Mucosa of descending colon (tissue), 3 donors: ENCODE measurements around the gene NEURL2. TPM values are rescaled to one million over a fixed set of nuclear protein-coding genes. Genes with fewer than 3 reads are reported as not detected.

Experiments
- ATAC-seq: fragments of 200-7000 bp; cut with Tn5 transposase; one replicate; pipeline ENCODE4 v1.9.1; 2020; ENCODE audit warnings: mild to moderate bottlenecking, moderate library complexity
- DNase-seq, 3 donors: peaks; one replicate each; pipeline ENCODE4 v3.0.0-alpha.2; 2020
- H3K36me3 ChIP-seq: fragments of 200-600 bp; one replicate; pipeline ENCODE4 v1.8.0; 2021; ENCODE audit warnings: low read depth, mild to moderate bottlenecking
- H3K4me1 ChIP-seq: fragments of 200-600 bp; one replicate; pipeline ENCODE4 v1.8.0; 2021; ENCODE audit warnings: low read depth, mild to moderate bottlenecking
- H3K4me3 ChIP-seq: fragments of 200-600 bp; one replicate; pipeline ENCODE4 v1.8.0; 2021; ENCODE audit warnings: mild to moderate bottlenecking
- H3K9me3 ChIP-seq: fragments of 200-600 bp; one replicate; pipeline ENCODE4 v1.8.0; 2021; ENCODE audit warnings: mild to moderate bottlenecking
- intact Hi-C, 2 donors: fragments of 100-400 bp; cut with DNase I in 1 of 2; cut with micrococcal nuclease in 1 of 2; formaldehyde crosslinking; loops; one replicate each; pipeline versions ENCODE4 v1.11.0 to v1.11.1; 2022; cut with DNase I, micrococcal nuclease
- long read RNA-seq, 2 donors: library from polyadenylated mRNA; unstranded; transcript quantifications; one replicate each; pipeline ENCODE4 v2.0.0, GENCODE V29; 2019 to 2021
- total RNA-seq, 3 donors: library from RNA; stranded (reverse); fragmentation: NEBNext Ultra II Directional in 2 of 3; extraction: Animal tissue kit (Norgen Biotek cat#: 25700) in 2 of 3; gene quantifications; one replicate each; pipeline versions ENCODE4 v1.2.1 to v1.2.4, GENCODE V29; 2021 to 2023
- TF ChIP-seq, protein P1 (sequence below): fragments of 200-600 bp; IDR thresholded peaks from one replicate; pipeline ENCODE4 v1.8.0; 2022; ENCODE audit warnings: antibody characterized with exemption, mild to moderate bottlenecking
- donor health status: DM: no; HTN: no; CAD: no; lungs with moderate emphysema.
- donor health status: DM: no; HTN: no; CAD: no.
- donor health status: DM: no; HTN: yes; CAD: no.

The NEURL2 gene, protein sequence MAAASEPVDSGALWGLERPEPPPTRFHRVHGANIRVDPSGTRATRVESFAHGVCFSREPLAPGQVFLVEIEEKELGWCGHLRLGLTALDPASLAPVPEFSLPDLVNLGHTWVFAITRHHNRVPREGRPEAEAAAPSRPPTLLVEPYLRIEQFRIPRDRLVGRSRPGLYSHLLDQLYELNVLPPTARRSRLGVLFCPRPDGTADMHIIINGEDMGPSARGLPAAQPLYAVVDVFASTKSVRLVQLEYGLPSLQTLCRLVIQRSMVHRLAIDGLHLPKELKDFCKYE
- total RNA-seq, result 1 to 10 TPM; 4.2 to 9.1 (median 8.5) TPM
- long read RNA-seq, donor 1, transcript NEURL2-201 (2 exons, 1,278 nt), result major isoform, 10 of 11 reads
- long read RNA-seq, donor 1, partial matches to known transcripts, result 0 of 11 reads
- long read RNA-seq, donor 1, other reads (novel, unspliced or antisense), result 1 of 11 reads
- long read RNA-seq, donor 2, partial matches to known transcripts, result 0 of 4 reads
- long read RNA-seq, donor 2, other reads (novel, unspliced or antisense), result 0 of 4 reads

DNA sequence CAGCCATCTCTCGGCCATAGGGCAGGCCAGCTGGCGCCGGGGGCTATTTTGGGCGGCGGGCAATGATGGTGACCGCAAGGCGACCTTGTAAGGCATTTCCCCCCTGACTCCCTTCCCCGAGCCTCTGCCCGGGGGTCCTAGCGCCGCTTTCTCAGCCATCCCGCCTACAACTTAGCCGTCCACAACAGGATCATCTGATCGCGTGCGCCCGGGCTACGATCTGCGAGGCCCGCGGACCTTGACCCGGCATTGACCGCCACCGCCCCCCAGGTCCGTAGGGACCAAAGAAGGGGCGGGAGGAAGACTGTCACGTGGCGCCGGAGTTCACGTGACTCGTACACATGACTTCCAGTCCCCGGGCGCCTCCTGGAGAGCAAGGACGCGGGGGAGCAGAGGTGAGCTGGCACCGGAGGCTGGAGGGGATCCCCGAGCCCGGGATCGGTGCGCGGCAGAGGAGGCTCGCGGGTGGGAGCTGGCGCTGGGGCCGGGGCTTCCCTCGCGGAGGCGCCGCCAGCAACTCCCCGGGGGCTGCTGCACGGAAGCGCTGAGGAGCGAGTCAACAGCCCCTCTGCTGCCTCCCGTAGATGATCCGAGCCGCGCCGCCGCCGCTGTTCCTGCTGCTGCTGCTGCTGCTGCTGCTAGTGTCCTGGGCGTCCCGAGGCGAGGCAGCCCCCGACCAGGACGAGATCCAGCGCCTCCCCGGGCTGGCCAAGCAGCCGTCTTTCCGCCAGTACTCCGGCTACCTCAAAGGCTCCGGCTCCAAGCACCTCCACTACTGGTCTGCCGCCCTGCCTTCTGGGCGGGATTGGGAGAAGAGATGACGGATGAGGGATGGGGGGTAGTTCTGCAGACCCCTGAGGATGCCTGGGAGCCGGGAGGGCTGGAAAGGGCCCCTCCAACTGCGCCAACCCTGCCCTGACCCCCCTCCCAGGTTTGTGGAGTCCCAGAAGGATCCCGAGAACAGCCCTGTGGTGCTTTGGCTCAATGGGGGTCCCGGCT, at the start of gene NEURL2, which contains the start of gene CTSA:
NEURL2 (minus strand) TSS at position 224 of the 999 bp plus-strand sequence; CDS start at position 7, 217 bp downstream.
CTSA (plus strand) TSS at position 351 of the 999 bp plus-strand sequence; CDS start at position 585, 234 bp downstream.
- H3K4me1 ChIP-seq, result peaks cover 18% of the 10 kb centered on the region
- TF ChIP-seq, protein P1, sequence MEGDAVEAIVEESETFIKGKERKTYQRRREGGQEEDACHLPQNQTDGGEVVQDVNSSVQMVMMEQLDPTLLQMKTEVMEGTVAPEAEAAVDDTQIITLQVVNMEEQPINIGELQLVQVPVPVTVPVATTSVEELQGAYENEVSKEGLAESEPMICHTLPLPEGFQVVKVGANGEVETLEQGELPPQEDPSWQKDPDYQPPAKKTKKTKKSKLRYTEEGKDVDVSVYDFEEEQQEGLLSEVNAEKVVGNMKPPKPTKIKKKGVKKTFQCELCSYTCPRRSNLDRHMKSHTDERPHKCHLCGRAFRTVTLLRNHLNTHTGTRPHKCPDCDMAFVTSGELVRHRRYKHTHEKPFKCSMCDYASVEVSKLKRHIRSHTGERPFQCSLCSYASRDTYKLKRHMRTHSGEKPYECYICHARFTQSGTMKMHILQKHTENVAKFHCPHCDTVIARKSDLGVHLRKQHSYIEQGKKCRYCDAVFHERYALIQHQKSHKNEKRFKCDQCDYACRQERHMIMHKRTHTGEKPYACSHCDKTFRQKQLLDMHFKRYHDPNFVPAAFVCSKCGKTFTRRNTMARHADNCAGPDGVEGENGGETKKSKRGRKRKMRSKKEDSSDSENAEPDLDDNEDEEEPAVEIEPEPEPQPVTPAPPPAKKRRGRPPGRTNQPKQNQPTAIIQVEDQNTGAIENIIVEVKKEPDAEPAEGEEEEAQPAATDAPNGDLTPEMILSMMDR, result no peak
- H3K4me3 ChIP-seq, result peak within 1 kb of the TSS; percentile 67
- no peaks in the 10 kb centered on the region for H3K9me3 ChIP-seq
- peak; percentile 87 for ATAC-seq
- intact Hi-C loops, result no loop called here
- DNase-seq, result peak; percentile 96 to 99 (median 96)
- no peaks in the 10 kb centered on the region for H3K36me3 ChIP-seq

DNA sequence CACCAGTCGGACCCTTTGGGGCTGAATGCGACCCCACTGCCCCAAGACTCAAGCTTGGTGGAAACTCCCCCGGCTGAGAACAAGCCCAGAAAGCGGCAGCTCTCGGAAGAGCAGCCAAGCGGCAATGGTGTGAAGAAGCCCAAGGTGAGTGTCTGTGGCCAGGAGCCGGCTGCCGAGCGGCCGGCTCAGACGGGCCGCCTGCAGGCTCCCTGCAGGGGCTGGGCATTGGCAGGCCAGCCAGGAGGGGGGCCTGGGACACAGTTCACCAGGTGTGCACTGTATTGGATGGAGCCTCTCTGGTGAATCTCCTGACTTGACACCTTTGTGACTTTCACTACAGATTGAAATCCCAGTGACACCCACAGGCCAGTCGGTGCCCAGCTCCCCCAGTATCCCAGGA, 49.5 kb upstream of the NEURL2 start:
- TF ChIP-seq, protein P1, result no peak
- H3K36me3 ChIP-seq, result peaks cover 18% of the 10 kb centered on the region
- no peaks in the 10 kb centered on the region for H3K9me3 ChIP-seq
- no peak overlapping the region for H3K4me3 ChIP-seq
- no peak for ATAC-seq
- no peak for DNase-seq
- no peaks in the 10 kb centered on the region for H3K4me1 ChIP-seq
- intact Hi-C loops, result no loop called here

DNA sequence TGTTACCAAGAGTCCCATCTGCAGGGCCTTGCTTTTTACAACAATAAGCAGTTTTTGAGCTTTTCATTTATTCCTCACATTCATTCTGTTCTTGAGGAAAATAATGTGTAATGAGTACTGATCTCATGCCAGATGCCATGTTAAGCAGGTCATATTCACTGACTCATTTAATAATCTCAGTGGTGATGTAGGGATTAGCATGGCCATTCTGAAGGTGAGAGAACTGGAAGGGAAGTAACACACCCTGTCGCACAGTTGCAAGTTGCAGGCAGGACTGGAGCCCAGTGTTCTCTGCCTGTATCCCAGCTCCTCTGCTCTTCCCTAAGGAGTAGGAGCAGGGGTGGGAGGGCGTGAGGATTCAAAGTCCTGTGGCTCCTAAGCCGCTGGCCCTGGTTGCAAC, 49.0 kb upstream of the NEURL2 start:
- DNase-seq (no peak), ATAC-seq (no peak)
- intact Hi-C loops, result no loop called here
- Histone ChIP-seq H3K9me3 (no peaks in the 10 kb centered on the region), H3K4me3 (no peak overlapping the region), H3K36me3 (peaks cover 20% of the 10 kb centered on the region), H3K4me1 (no peaks in the 10 kb centered on the region)
- TF ChIP-seq, protein P1, result no peak

DNA sequence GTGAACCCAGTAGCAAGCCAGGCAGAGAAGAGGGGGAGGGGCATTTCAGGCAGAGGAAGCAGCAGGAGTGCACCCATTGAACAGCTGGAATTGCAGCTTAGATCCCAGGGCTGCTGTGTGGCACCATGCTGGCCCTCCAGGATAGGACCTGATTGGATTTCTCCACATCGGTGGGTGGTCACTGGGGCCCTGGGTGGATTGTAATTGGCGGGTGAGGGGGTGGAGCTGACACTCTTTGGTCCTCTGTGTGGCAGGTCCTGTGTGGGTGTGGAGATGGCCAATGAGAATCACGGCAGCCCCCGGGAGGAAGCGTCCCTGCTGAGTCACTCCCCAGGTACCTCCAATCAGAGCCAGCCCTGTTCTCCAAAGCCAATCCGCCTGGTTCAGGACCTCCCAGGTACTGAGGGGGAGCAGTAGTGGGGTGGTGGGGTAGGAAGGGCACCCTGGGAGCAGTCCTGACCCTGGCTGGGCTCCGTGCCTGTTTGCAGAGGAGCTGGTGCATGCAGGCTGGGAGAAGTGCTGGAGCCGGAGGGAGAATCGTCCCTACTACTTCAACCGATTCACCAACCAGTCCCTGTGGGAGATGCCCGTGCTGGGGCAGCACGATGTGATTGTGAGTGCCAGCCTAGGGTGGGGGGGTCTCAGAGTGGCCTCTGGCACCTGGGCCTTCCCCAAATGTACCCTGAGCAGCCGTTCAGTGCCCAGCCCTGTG, 47.9 kb upstream of the NEURL2 start:
- DNase-seq, result peak in 1 of 3 donors; percentile 50
- Histone ChIP-seq H3K4me1 (no peaks in the 10 kb centered on the region), H3K4me3 (no peak overlapping the region), H3K9me3 (no peaks in the 10 kb centered on the region), H3K36me3 (peaks cover 16% of the 10 kb centered on the region)
- intact Hi-C loops, result loop anchor here in 1 of 2 donors (10.0 kb wide), 1 partner anchor 114 kb away; the partner anchor contains the start of gene TNNC2
- ATAC-seq, result no peak
- TF ChIP-seq, protein P1, result no peak
